Measurements from ENCODE around the gene ABCB8.

Gene ABCB8

DNA sequence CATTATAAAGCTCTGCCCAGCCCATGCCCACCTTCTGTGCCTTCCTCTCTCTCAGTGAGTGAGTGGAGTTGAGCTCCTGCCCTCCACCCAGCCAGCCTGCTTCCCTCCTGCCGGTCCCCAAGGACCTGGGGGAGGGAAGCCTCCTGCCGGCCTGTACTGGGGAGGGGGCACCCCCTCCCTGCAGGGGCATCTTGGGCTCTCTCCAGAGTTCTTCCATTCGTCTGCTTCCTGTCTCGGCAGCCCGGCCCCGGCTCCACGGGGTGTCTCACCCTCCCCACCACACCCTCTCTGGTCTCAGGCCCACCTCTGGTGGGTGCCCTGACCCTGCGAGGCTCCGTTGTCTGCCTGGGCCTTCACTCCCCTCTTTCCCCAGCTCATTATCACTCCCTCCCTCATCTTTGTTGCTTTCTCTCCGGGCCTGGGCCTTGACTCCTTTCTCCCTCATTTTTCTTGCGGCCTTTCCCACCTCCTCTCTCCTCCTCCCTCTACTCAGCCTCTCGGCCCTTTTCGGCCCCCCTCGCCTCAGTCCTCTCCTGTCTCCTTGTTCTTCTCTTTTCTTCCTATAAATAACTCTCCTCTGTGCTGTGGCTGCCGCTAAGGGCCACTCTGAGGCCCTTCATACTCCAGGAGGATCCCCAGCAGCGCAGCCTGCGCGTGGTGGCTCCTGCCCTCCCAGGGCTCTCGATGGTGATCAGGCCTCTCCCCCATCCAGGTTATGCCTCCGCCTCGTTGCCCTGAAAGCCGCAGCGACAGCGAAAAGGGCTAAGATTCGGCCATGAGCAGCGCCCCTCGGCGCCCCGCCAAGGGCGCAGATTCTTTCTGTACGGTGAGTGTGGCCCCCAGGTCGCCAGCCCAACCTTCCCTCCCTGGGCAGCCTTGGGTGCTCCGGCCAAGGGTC, 33.2 kb downstream of the ABCB8 start:
- no peak overlapping the region for H3K4me3 ChIP-seq (ENCODE audit: low read depth, low read length)
- H3K27ac ChIP-seq (ENCODE audit: extremely low read depth, low read depth, low read length): no peak overlapping the region
- H3K4me1 ChIP-seq (ENCODE audit: control insufficient read depth, insufficient read depth, low read length): no peaks in the 10 kb centered on the region; the same call in 1 of the 2 replicates
- ChIA-PET CTCF (interaction anchor here (0.9 to 2.3 kb wide), 5 partner anchors 16 to 53 kb away, joined by 3 to 14 read pairs (median 5); no protein-coding TSS in a partner anchor), POLR2A (interaction anchor here (1.3 to 3.4 kb wide), 6 partner anchors 12 to 33 kb away, joined by 4 to 22 read pairs (median 8); partner anchors contain the start of genes ABCB8 and FASTK)
- H3K9me3 ChIP-seq (ENCODE audit: control insufficient read depth, insufficient read depth, low read depth, low read length): no peaks in the 10 kb centered on the region
- H3K36me3 ChIP-seq (ENCODE audit: control insufficient read depth in 2 of 2, insufficient read depth in 1 of 2, low read length in 2 of 2): peaks cover 0 to 45% of the 10 kb centered on the region in 2 experiments; a peak in 1 of 3 replicates
- peak; percentile 94 for TF ChIP-seq ZIC2 (tag by site-specific recombination; IDR thresholded peaks at IDR 0.05)
- peak; percentile 20 for TF ChIP-seq ZNF341 (tag by site-specific recombination; IDR thresholded peaks at IDR 0.05; ENCODE audit: low read depth)
- TF ChIP-seq, protein P1, sequence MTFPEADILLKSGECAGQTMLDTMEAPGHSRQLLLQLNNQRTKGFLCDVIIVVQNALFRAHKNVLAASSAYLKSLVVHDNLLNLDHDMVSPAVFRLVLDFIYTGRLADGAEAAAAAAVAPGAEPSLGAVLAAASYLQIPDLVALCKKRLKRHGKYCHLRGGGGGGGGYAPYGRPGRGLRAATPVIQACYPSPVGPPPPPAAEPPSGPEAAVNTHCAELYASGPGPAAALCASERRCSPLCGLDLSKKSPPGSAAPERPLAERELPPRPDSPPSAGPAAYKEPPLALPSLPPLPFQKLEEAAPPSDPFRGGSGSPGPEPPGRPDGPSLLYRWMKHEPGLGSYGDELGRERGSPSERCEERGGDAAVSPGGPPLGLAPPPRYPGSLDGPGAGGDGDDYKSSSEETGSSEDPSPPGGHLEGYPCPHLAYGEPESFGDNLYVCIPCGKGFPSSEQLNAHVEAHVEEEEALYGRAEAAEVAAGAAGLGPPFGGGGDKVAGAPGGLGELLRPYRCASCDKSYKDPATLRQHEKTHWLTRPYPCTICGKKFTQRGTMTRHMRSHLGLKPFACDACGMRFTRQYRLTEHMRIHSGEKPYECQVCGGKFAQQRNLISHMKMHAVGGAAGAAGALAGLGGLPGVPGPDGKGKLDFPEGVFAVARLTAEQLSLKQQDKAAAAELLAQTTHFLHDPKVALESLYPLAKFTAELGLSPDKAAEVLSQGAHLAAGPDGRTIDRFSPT (tag by site-specific recombination; IDR thresholded peaks at IDR 0.05): peak; percentile 72
- TF ChIP-seq GLIS1 (tag by site-specific recombination; IDR thresholded peaks at IDR 0.05): peak; percentile 79
- TF ChIP-seq ZNF133 (tag by site-specific recombination; IDR thresholded peaks at IDR 0.05): no peak
- peak; percentile 11; the same call in 1 of the 2 replicates for TF ChIP-seq SP3 (tag by site-specific recombination; IDR thresholded peaks at IDR 0.05)
- peak; percentile 81 for TF ChIP-seq PRDM1 (tag by site-specific recombination; IDR thresholded peaks at IDR 0.05)
- TF ChIP-seq ZNF510 (tag by site-specific recombination; IDR thresholded peaks at IDR 0.05; ENCODE audit: insufficient replicate concordance): no peak
- peak; percentile 85 for TF ChIP-seq KLF17 (tag by site-specific recombination; IDR thresholded peaks at IDR 0.05)
- no peak for TF ChIP-seq SCRT2 (tag by site-specific recombination; IDR thresholded peaks at IDR 0.05)
- no peak for TF ChIP-seq TSHZ1 (tag by site-specific recombination; IDR thresholded peaks at IDR 0.05; ENCODE audit: borderline replicate concordance)
- TF ChIP-seq ZNF335 (tag by site-specific recombination; conservative IDR thresholded peaks at IDR 0.05): no peak
- TF ChIP-seq ZFHX2 (tag by site-specific recombination; conservative IDR thresholded peaks at IDR 0.05): no peak
- no peak for TF ChIP-seq ZBTB1 (tag by site-specific recombination; IDR thresholded peaks at IDR 0.05)
- 0 out of 2 replicates have a peak, but pooled peaks have one; percentile 25 for TF ChIP-seq ZNF366 (tag by site-specific recombination; conservative IDR thresholded peaks at IDR 0.05)
- TF ChIP-seq PATZ1 (tag by site-specific recombination; IDR thresholded peaks at IDR 0.05): peak; percentile 52
- TF ChIP-seq, protein P2, sequence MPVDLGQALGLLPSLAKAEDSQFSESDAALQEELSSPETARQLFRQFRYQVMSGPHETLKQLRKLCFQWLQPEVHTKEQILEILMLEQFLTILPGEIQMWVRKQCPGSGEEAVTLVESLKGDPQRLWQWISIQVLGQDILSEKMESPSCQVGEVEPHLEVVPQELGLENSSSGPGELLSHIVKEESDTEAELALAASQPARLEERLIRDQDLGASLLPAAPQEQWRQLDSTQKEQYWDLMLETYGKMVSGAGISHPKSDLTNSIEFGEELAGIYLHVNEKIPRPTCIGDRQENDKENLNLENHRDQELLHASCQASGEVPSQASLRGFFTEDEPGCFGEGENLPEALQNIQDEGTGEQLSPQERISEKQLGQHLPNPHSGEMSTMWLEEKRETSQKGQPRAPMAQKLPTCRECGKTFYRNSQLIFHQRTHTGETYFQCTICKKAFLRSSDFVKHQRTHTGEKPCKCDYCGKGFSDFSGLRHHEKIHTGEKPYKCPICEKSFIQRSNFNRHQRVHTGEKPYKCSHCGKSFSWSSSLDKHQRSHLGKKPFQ (tag by site-specific recombination; IDR thresholded peaks at IDR 0.05): no peak
- TF ChIP-seq, protein P3, sequence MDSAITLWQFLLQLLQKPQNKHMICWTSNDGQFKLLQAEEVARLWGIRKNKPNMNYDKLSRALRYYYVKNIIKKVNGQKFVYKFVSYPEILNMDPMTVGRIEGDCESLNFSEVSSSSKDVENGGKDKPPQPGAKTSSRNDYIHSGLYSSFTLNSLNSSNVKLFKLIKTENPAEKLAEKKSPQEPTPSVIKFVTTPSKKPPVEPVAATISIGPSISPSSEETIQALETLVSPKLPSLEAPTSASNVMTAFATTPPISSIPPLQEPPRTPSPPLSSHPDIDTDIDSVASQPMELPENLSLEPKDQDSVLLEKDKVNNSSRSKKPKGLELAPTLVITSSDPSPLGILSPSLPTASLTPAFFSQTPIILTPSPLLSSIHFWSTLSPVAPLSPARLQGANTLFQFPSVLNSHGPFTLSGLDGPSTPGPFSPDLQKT (IDR thresholded peaks at IDR 0.05; ENCODE audit: borderline replicate concordance, low read depth, low read length): no peak
- no peak for TF ChIP-seq ZNF626 (tag by site-specific recombination; IDR thresholded peaks at IDR 0.05)
- no peak for TF ChIP-seq ZNF639 (tag by site-specific recombination; IDR thresholded peaks at IDR 0.05)

Data from HEK293 (cell line).